ENCODE results near the gene REXO4. TPM values are rescaled to one million over a fixed set of nuclear protein-coding genes. Genes with fewer than 3 reads are reported as not detected.

REXO4 gene
- total RNA-seq, 1 donor from 2014 or later: 33.3 TPM

- Mint-ChIP-seq H3K27ac (no peak overlapping the region), H3K9me3 (no peaks in the 10 kb centered on the region), H3K4me1 (peaks cover 20% of the 10 kb centered on the region), H3K36me3 (ENCODE audit: low read depth) (peaks cover 14% of the 10 kb centered on the region), H3K27me3 (no peaks in the 10 kb centered on the region), H3K4me3 (no peak overlapping the region)
- DNase-seq: no peak
- ChIA-PET POLR2A (interaction anchor here (1.3 kb wide), 1 partner anchor 116 kb away, joined by 3 read pairs; the partner anchor contains the start of genes MED22 and RPL7A), CTCF (no interaction called here)
- no peak for ATAC-seq (ENCODE audit: low read depth)
- no peak for TF ChIP-seq CTCF (IDR thresholded peaks at IDR 0.05)
- intact Hi-C loops (cut with micrococcal nuclease): no loop called here
Measured at GRCh38 chr9:133463864-133464615, 46.2 kb upstream of the REXO4 start.

- H3K27me3 Mint-ChIP-seq: no peaks in the 10 kb centered on the region
- POLR2A ChIA-PET: interaction anchor here (0.6 kb wide), 1 partner anchor 44 kb away, joined by 3 read pairs; no protein-coding TSS in a partner anchor
- ATAC-seq (ENCODE audit: low read depth) (no peak), DNase-seq (no peak)
- no peak for TF ChIP-seq CTCF (IDR thresholded peaks at IDR 0.05)
- CTCF ChIA-PET: no interaction called here
- H3K4me1 Mint-ChIP-seq: peaks cover 20% of the 10 kb centered on the region
- no peak overlapping the region for H3K4me3 Mint-ChIP-seq
- H3K36me3 Mint-ChIP-seq (ENCODE audit: low read depth): peaks cover 14% of the 10 kb centered on the region
- H3K9me3 Mint-ChIP-seq: no peaks in the 10 kb centered on the region
- H3K27ac Mint-ChIP-seq: peak overlapping the region; percentile 30
- intact Hi-C loops (cut with micrococcal nuclease): no loop called here
Measured at GRCh38 chr9:133463234-133463863, 45.5 kb upstream of the REXO4 start.

GRCh38 chr9:133461975-133462374 is 44.2 kb upstream of the REXO4 start:
- H3K9me3 Mint-ChIP-seq: no peaks in the 10 kb centered on the region
- CTCF ChIA-PET: no interaction called here
- H3K27ac Mint-ChIP-seq: no peak overlapping the region
- no peak for ATAC-seq (ENCODE audit: low read depth)
- TF ChIP-seq CTCF (IDR thresholded peaks at IDR 0.05): no peak
- H3K4me3 Mint-ChIP-seq: no peak overlapping the region
- peaks cover 14% of the 10 kb centered on the region for H3K36me3 Mint-ChIP-seq (ENCODE audit: low read depth)
- intact Hi-C loops (cut with micrococcal nuclease): no loop called here
- H3K27me3 Mint-ChIP-seq: no peaks in the 10 kb centered on the region
- DNase-seq: no peak
- POLR2A ChIA-PET: interaction anchor here (2.7 kb wide), 1 partner anchor 16 kb away, joined by 44 read pairs; the partner anchor contains the start of gene SLC2A6
- peaks cover 20% of the 10 kb centered on the region for H3K4me1 Mint-ChIP-seq

GRCh38 chr9:133460405-133461175 is 42.8 kb upstream of the REXO4 start:
- Mint-ChIP-seq H3K4me1 (peaks cover 20% of the 10 kb centered on the region), H3K36me3 (ENCODE audit: low read depth) (peaks cover 14% of the 10 kb centered on the region), H3K4me3 (peak overlapping the region; percentile 81), H3K27me3 (no peaks in the 10 kb centered on the region), H3K9me3 (no peaks in the 10 kb centered on the region), H3K27ac (peak overlapping the region; percentile 88)
- no peak for DNase-seq
- ChIA-PET CTCF (interaction anchor here (1.2 kb wide), 1 partner anchor 26 kb away, joined by 3 read pairs; no protein-coding TSS in a partner anchor), POLR2A (interaction anchor here (1.2 to 2.7 kb wide), 9 partner anchors 9 to 704 kb away, joined by 5 to 44 read pairs (median 12); partner anchors contain the start of genes MED22, REXO4, RNU6ATAC and RPL7A)
- intact Hi-C loops (cut with micrococcal nuclease): loop anchor here (1.0 kb wide), 1 partner anchor 42 kb away; the partner anchor contains the start of gene REXO4
- no peak for TF ChIP-seq CTCF (IDR thresholded peaks at IDR 0.05)
- peak; percentile 27 for ATAC-seq (ENCODE audit: low read depth)

Measured in activated B cell treated with CpG ODN at 0.5 μM for 24 hours (primary cell).